IPS DF 4.7 (cell line): ENCODE data around the gene GON7.
"Not testable (repeated sequence)": the region's sequence is repeated elsewhere in the genome, so short reads cannot be mapped to it uniquely, and the experiment has no call there.

Experiments
- DNase-seq: peaks from one replicate; pipeline ENCODE4 v3.0.0-alpha.2; 2013; ENCODE audit warnings: low spot score; ENCODE audit errors: extremely low read depth

GON7 gene

GRCh38 chr14:93200553-93200952 is 6.3 kb downstream of the GON7 start:
- DNase-seq = no peak

GRCh38 chr14:93199031-93199430 is 7.8 kb downstream of the GON7 start:
- DNase-seq = no peak

GRCh38 chr14:93195316-93195999 is 11.4 kb downstream of the GON7 start:
- no peak for DNase-seq

GRCh38 chr14:93186956-93187355 is 19.9 kb downstream of the GON7 start:
- no peak for DNase-seq

GRCh38 chr14:93186466-93186865 is 20.4 kb downstream of the GON7 start:
- no peak for DNase-seq

GRCh38 chr14:93185349-93185720 is 21.5 kb downstream of the GON7 start:
- DNase-seq = no peak

GRCh38 chr14:93184391-93185348 is 22.2 kb downstream of the GON7 start, which contains the start of the genes LYSET and MOAP1:
TSS of gene LYSET (plus strand) at chr14:93185317. CDS start at chr14:93185406, 89 bp downstream.
TSS of gene MOAP1 (minus strand) at chr14:93184897. CDS start at chr14:93184242, 655 bp downstream.
- no peak for DNase-seq

GRCh38 chr14:93183596-93184317 is 23.1 kb downstream of the GON7 start:
- DNase-seq = no peak

GRCh38 chr14:93175492-93175891 is 31.4 kb downstream of the GON7 start:
- DNase-seq = no peak

GRCh38 chr14:93174731-93175130 is 32.1 kb downstream of the GON7 start:
- DNase-seq = not testable (repeated sequence)

GRCh38 chr14:93173943-93174395 is 32.9 kb downstream of the GON7 start:
- DNase-seq = no peak

- no peak for DNase-seq
Measured at GRCh38 chr14:93171376-93171775, 35.5 kb downstream of the GON7 start.

GRCh38 chr14:93170141-93170540 is 36.7 kb downstream of the GON7 start:
- not testable (repeated sequence) for DNase-seq

- not testable (repeated sequence) for DNase-seq
Measured at GRCh38 chr14:93169619-93170018, 37.2 kb downstream of the GON7 start.

GRCh38 chr14:93168610-93169009 is 38.3 kb downstream of the GON7 start:
- not testable (repeated sequence) for DNase-seq

GRCh38 chr14:93165271-93166265 is 41.3 kb downstream of the GON7 start:
- DNase-seq = not testable (repeated sequence)

- no peak for DNase-seq
Measured at GRCh38 chr14:93163564-93163963, 43.3 kb downstream of the GON7 start.

- DNase-seq = no peak
Measured at GRCh38 chr14:93161411-93161940, 45.4 kb downstream of the GON7 start.

GRCh38 chr14:93160353-93160801 is 46.5 kb downstream of the GON7 start:
- DNase-seq = no peak
